ENCODE measurements around the gene PEMT. TPM values are rescaled to one million over a fixed set of nuclear protein-coding genes. Genes with fewer than 3 reads are reported as not detected.

Gene PEMT
- total and polyA plus RNA-seq, 9 of the 15 experiments (the other 6 are each of a cell fraction or from before 2014, with no cell fraction given) = 1.4 to 36.4 (median 13.6) TPM

GRCh38 chr17:17565471-17566339, 25.8 kb downstream of the PEMT start:
- Histone ChIP-seq H3K36me3 (ENCODE audit: control insufficient read depth, insufficient read depth, low read length) (no peaks in the 10 kb centered on the region), H4K20me1 (replicated peaks; ENCODE audit: control insufficient read depth, insufficient read depth, low read length) (no peaks in the 10 kb centered on the region; the same call in 1 of the 2 replicates), H3K4me2 (ENCODE audit: insufficient read depth, low read length) (no peak overlapping the region), H3K4me3 (no peak overlapping the region), H3K9ac (ENCODE audit: insufficient read depth in 1 of 2, low read depth in 2 of 2, low read length in 2 of 2) (no peak overlapping the region), H3K27me3 (ENCODE audit: control insufficient read depth in 2 of 2, insufficient read depth in 2 of 2, low read length in 2 of 2) (no peaks in the 10 kb centered on the region), H3K9me3 (replicated peaks; ENCODE audit: control insufficient read depth, insufficient read depth, low read depth, low read length) (no peaks in the 10 kb centered on the region), H3K79me2 (ENCODE audit: control insufficient read depth, insufficient read depth, low read length) (no peaks in the 10 kb centered on the region), H2AFZ (ENCODE audit: low read depth, low read length) (no peak overlapping the region), H3K27ac (ENCODE audit: extremely low read depth, low read depth, low read length) (no peak overlapping the region), H3K4me1 (replicated peaks in 1 of 2; ENCODE audit: control insufficient read depth in 2 of 2, insufficient read depth in 2 of 2, low read length in 2 of 2) (no peaks in the 10 kb centered on the region; a peak in 1 of 5 replicates), H3K9me1 (ENCODE audit: control insufficient read depth, insufficient read depth, low read length) (no peaks in the 10 kb centered on the region)
- 49% methylated on average over 8 of the region's 10 CpGs for WGBS (ENCODE audit: insufficient coverage, low coverage, missing lambda C conversion rate)
- in situ Hi-C loops (cut with MboI) (no loop called here), intact Hi-C loops (cut with micrococcal nuclease) (no loop called here)
- CTCF ChIA-PET (ENCODE audit: low intra/inter-chr PET ratio) = interaction anchor here (0.6 kb wide), 1 partner anchor 211 kb away, joined by 4 read pairs; no protein-coding TSS in a partner anchor
- FAIRE-seq (no peak), ATAC-seq (no peak), DNase-seq (ENCODE audit: extremely low read depth in 1 of 4, low spot score in 3 of 4) (no peak)
- no TSS peak for BruUV-seq (replicated peaks)
- no peak for TF ChIP-seq ZBTB40 (IDR thresholded peaks at IDR 0.05)
- TF ChIP-seq ZBTB40 (CRISPR knock-in tag; IDR thresholded peaks at IDR 0.05) = no peak
- no peak for TF ChIP-seq HDAC3 (IDR thresholded peaks at IDR 0.05; ENCODE audit: borderline replicate concordance, partially characterized antibody)
- POLR2A ChIA-PET = interaction anchor here (0.6 to 1.0 kb wide), 3 partner anchors 8 to 25 kb away, joined by 3 read pairs; no protein-coding TSS in a partner anchor

Data from K562 (cell line).